KOPT-K1 (cell line): ENCODE data around the gene NAB2.

Experiments used
- H3K27ac ChIP-seq: fragments of 200-600 bp; sonication (generic); 2 replicates; pipeline ENCODE4 v1.5.1; 2016; ENCODE audit warnings: antibody characterized with exemption, mild to moderate bottlenecking, low read depth, low read length; ENCODE audit not compliant: poor library complexity, severe bottlenecking
- H3K36me3 ChIP-seq: fragments of 200-600 bp; sonication (generic); 2 replicates; pipeline ENCODE4 v1.5.1; 2017; ENCODE audit warnings: antibody characterized with exemption, mild to moderate bottlenecking, low read length, moderate library complexity; ENCODE audit not compliant: insufficient read depth
- H3K9me3 ChIP-seq: fragments of 200-600 bp; sonication (generic); 2 replicates; pipeline ENCODE4 v1.5.1; 2017; ENCODE audit warnings: antibody characterized with exemption, low read length, mild to moderate bottlenecking; ENCODE audit not compliant: insufficient read depth, poor library complexity, severe bottlenecking

The NAB2 gene

GRCh38 chr12:57087010-57087690, 1.8 kb upstream of the NAB2 start:
- H3K27ac ChIP-seq: peak overlapping the region; percentile 92
- peaks cover 12% of the 10 kb centered on the region for H3K36me3 ChIP-seq
- H3K9me3 ChIP-seq: no peaks in the 10 kb centered on the region

GRCh38 chr12:57087691-57088353, 1.1 kb upstream of the NAB2 start:
- peak overlapping the region; percentile 92 for H3K27ac ChIP-seq

GRCh38 chr12:57089271-57090245, 644 bp downstream of the NAB2 start:
- Histone ChIP-seq H3K36me3 (peaks cover 35% of the 10 kb centered on the region), H3K27ac (peak overlapping the region; percentile 88), H3K9me3 (no peaks in the 10 kb centered on the region)

More at GRCh38 chr12:57087691-57088353, 1.1 kb upstream of the NAB2 start:
- no peaks in the 10 kb centered on the region for H3K9me3 ChIP-seq
- H3K36me3 ChIP-seq: peaks cover 19% of the 10 kb centered on the region

- Histone ChIP-seq H3K27ac (no peak overlapping the region), H3K9me3 (no peaks in the 10 kb centered on the region), H3K36me3 (peaks cover 45% of the 10 kb centered on the region)
Measured at GRCh38 chr12:57090490-57090889, 1.6 kb downstream of the NAB2 start.

GRCh38 chr12:57090924-57091637, 2.2 kb downstream of the NAB2 start:
- Histone ChIP-seq H3K36me3 (peaks cover 50% of the 10 kb centered on the region), H3K9me3 (no peaks in the 10 kb centered on the region), H3K27ac (no peak overlapping the region)

- no peak overlapping the region for H3K27ac ChIP-seq
- no peaks in the 10 kb centered on the region for H3K9me3 ChIP-seq
- peaks cover 58% of the 10 kb centered on the region for H3K36me3 ChIP-seq
Measured at GRCh38 chr12:57091638-57092528, 3.0 kb downstream of the NAB2 start.

GRCh38 chr12:57092529-57092862, 3.6 kb downstream of the NAB2 start:
- Histone ChIP-seq H3K36me3 (peaks cover 65% of the 10 kb centered on the region), H3K9me3 (no peaks in the 10 kb centered on the region), H3K27ac (no peak overlapping the region)

GRCh38 chr12:57092876-57093414, 4.0 kb downstream of the NAB2 start:
- H3K27ac ChIP-seq: no peak overlapping the region
- no peaks in the 10 kb centered on the region for H3K9me3 ChIP-seq
- peaks cover 69% of the 10 kb centered on the region for H3K36me3 ChIP-seq

GRCh38 chr12:57093415-57094207, 4.7 kb downstream of the NAB2 start:
- Histone ChIP-seq H3K9me3 (no peaks in the 10 kb centered on the region), H3K27ac (peak overlapping the region; percentile 47), H3K36me3 (peaks cover 76% of the 10 kb centered on the region)

- H3K36me3 ChIP-seq: peaks cover 84% of the 10 kb centered on the region
- H3K27ac ChIP-seq: peak overlapping the region; percentile 19
- no peaks in the 10 kb centered on the region for H3K9me3 ChIP-seq
Measured at GRCh38 chr12:57094208-57095160, 5.6 kb downstream of the NAB2 start.

- Histone ChIP-seq H3K27ac (no peak overlapping the region), H3K36me3 (peaks cover 94% of the 10 kb centered on the region), H3K9me3 (no peaks in the 10 kb centered on the region)
Measured at GRCh38 chr12:57095440-57095839, 6.5 kb downstream of the NAB2 start.

GRCh38 chr12:57096099-57096572, 7.2 kb downstream of the NAB2 start:
- Histone ChIP-seq H3K9me3 (no peaks in the 10 kb centered on the region), H3K27ac (no peak overlapping the region), H3K36me3 (peaks cover 93% of the 10 kb centered on the region)
